Measurements from ENCODE around the gene IGSF22.

DNA sequence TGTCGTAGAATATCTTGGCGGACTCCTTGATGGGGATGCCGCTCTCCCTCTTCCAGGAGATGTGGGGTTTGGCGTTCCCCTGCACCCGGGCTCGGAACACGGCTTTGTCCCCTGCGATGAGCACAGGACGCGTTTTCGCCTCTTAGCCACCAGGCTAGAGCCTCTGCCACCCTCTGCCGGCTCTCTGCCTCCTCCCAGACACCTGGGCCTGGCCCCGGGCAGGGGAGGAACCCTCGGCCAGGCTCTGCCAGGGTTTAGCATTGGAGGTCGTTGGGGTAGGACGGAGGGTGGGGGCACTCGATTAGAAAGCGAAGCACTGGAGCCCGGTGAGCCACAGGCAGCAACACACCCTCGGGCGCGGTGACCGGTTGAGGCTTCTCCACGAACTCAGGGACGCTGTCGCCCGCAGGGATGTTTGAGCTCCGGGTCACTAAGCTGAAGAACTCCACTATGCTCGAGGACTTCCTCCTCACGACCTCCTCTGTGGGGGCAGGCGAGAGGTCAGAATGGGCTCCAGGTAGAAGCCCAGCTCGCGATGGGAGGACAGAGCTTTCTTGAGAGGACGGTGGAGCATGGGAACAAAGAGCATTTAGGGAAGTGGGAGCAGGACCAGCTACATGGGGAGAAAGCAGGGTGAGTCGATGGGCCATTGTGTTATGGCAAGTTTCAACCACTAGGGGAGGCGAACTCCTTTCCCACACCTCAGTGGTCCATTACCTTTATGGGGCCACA is 4.3 kb downstream of the IGSF22 start:
- TF ChIP-seq, protein P1, sequence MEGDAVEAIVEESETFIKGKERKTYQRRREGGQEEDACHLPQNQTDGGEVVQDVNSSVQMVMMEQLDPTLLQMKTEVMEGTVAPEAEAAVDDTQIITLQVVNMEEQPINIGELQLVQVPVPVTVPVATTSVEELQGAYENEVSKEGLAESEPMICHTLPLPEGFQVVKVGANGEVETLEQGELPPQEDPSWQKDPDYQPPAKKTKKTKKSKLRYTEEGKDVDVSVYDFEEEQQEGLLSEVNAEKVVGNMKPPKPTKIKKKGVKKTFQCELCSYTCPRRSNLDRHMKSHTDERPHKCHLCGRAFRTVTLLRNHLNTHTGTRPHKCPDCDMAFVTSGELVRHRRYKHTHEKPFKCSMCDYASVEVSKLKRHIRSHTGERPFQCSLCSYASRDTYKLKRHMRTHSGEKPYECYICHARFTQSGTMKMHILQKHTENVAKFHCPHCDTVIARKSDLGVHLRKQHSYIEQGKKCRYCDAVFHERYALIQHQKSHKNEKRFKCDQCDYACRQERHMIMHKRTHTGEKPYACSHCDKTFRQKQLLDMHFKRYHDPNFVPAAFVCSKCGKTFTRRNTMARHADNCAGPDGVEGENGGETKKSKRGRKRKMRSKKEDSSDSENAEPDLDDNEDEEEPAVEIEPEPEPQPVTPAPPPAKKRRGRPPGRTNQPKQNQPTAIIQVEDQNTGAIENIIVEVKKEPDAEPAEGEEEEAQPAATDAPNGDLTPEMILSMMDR (IDR thresholded peaks at IDR 0.05), result peak; percentile 48 to 82 (median 62)
- no peak for TF ChIP-seq POLR2A (IDR thresholded peaks at IDR 0.05)

All from thyroid gland (tissue), 4 donors.